Endothelial cell of umbilical vein (primary cell): ENCODE results near the gene PSAPL1. TPM values are rescaled to one million over a fixed set of nuclear protein-coding genes. Genes with fewer than 3 reads are reported as not detected.

Source experiments
- BruUV-seq: library from RNA; stranded (reverse); fragments of 400-500 nt; replicated peaks from 2 replicates; lab custom pipeline; 2021; lab: Mats Ljungman, UMichigan
- CTCF ChIA-PET: fragments of 300-600, 350-600 bp; sonication (Branson Sonifier 250); formaldehyde crosslinking; loops from one replicate; lab custom pipeline; 2021; ENCODE audit warnings: antibody characterized with exemption, inconsistent platforms; lab: Charles Lee
- POLR2A ChIA-PET: fragments of 300-600, 350-600 bp; sonication (Branson Sonifier 250); formaldehyde crosslinking; loops from one replicate; lab custom pipeline; 2021; ENCODE audit warnings: antibody characterized with exemption, inconsistent platforms; lab: Charles Lee
- DNase-seq: peaks from one replicate; pipeline ENCODE4 v3.0.0-alpha.2; 2011; ENCODE audit warnings: low read depth, low spot score
- FAIRE-seq: peaks from 2 replicates; lab custom pipeline; 2011; peaks lifted over from hg19 to GRCh38; lab: Jason Lieb, UNC
- H2AFZ ChIP-seq: 2 replicates; pipeline ENCODE4 v1.6.0; 2012; ENCODE audit warnings: low read depth, low read length, control low read depth, inconsistent platforms
- H3K27ac ChIP-seq: 2 replicates; pipeline ENCODE4 v1.5.1; 2011; ENCODE audit warnings: low read depth, mild to moderate bottlenecking, control low read depth, low read length, moderate library complexity; ENCODE audit not compliant: insufficient read depth
- H3K27me3 ChIP-seq, 2 experiments: 2 replicates each; pipeline versions ENCODE4 v1.6.0 to v1.6.1; 2011; ENCODE audit warnings: low read length in 2 of 2, mixed read lengths in 1 of 2; ENCODE audit not compliant: control insufficient read depth in 2 of 2, insufficient read depth in 2 of 2
- H3K36me3 ChIP-seq, 2 experiments: 2 replicates in 1 of 2; 3 replicates in 1 of 2; pipeline ENCODE4 v1.5.1; 2011; ENCODE audit warnings: low read length in 2 of 2, mild to moderate bottlenecking in 1 of 2, moderate library complexity in 1 of 2; ENCODE audit not compliant: control insufficient read depth in 2 of 2, insufficient read depth in 2 of 2; ENCODE audit errors: extremely low read depth in 1 of 2
- H3K4me1 ChIP-seq: 3 replicates; pipeline ENCODE4 v1.5.1; 2011; ENCODE audit warnings: mild to moderate bottlenecking, low read length; ENCODE audit not compliant: control insufficient read depth, insufficient read depth; ENCODE audit errors: extremely low read depth
- H3K4me2 ChIP-seq: 2 replicates; pipeline ENCODE4 v1.6.1; 2011; ENCODE audit warnings: low read length, control low read depth, mixed read lengths; ENCODE audit not compliant: insufficient read depth
- H3K4me3 ChIP-seq, 3 experiments: fragments of 200-600 bp in 1 of 3; sonication (generic), shearing (Covaris generic) in 1 of 3; replicated peaks in 1 of 3; 2 replicates each; pipeline ENCODE4 v1.5.1; 2011 to 2016; ENCODE audit warnings: control low read depth in 3 of 3, low read length in 3 of 3, mild to moderate bottlenecking in 2 of 3, inconsistent platforms in 1 of 3, low read depth in 1 of 3, moderate library complexity in 1 of 3; ENCODE audit not compliant: insufficient read depth in 1 of 3
- H3K79me2 ChIP-seq: 2 replicates; pipeline ENCODE4 v1.6.0; 2012; ENCODE audit warnings: low read length, inconsistent platforms; ENCODE audit not compliant: control insufficient read depth, insufficient read depth
- H3K9ac ChIP-seq: replicated peaks from 2 replicates; pipeline ENCODE3; 2011; ENCODE audit warnings: low read length, control low read depth; ENCODE audit not compliant: insufficient read depth; ENCODE audit errors: extremely low read depth
- H3K9me1 ChIP-seq: replicated peaks from 3 replicates; pipeline ENCODE4 v1.6.0; 2011; ENCODE audit warnings: mild to moderate bottlenecking, low read length; ENCODE audit not compliant: control insufficient read depth, insufficient read depth; ENCODE audit errors: extremely low read depth
- H3K9me3 ChIP-seq: replicated peaks from 2 replicates; pipeline ENCODE4 v1.5.1; 2012; ENCODE audit warnings: low read length, inconsistent platforms; ENCODE audit not compliant: control insufficient read depth, insufficient read depth
- H4K20me1 ChIP-seq: replicated peaks from 2 replicates; pipeline ENCODE3; 2011; ENCODE audit warnings: mild to moderate bottlenecking, low read length; ENCODE audit not compliant: control insufficient read depth, insufficient read depth; ENCODE audit errors: extremely low read depth
- CTCF ChIP-seq, 2 donors: IDR thresholded peaks; 1 replicate in 1 of 2; 2 replicates in 1 of 2; pipeline ENCODE4 v1.5.1; 2011; ENCODE audit warnings: low read length in 2 of 2, mild to moderate bottlenecking in 2 of 2, moderate library complexity in 2 of 2, control low read depth in 1 of 2, inconsistent platforms in 1 of 2, low read depth in 1 of 2; ENCODE audit not compliant: insufficient read depth in 1 of 2; ENCODE audit errors: extremely low read depth in 1 of 2
- EZH2 ChIP-seq: IDR thresholded peaks from 2 replicates; pipeline ENCODE4 v1.6.1; 2012; ENCODE audit warnings: borderline replicate concordance, low read depth, mild to moderate bottlenecking, moderate library complexity, low read length, inconsistent platforms; ENCODE audit not compliant: severe bottlenecking
- GATA2 ChIP-seq: IDR thresholded peaks from 2 replicates; pipeline ENCODE4 v1.7.0; 2011; ENCODE audit warnings: low read depth, mild to moderate bottlenecking, moderate library complexity, mixed read lengths, low read length; ENCODE audit not compliant: insufficient read length, insufficient read depth
- JUN ChIP-seq: IDR thresholded peaks from 2 replicates; pipeline ENCODE4 v1.6.1; 2011; ENCODE audit warnings: borderline replicate concordance, low read depth; ENCODE audit not compliant: insufficient read length, insufficient read depth
- POLR2AphosphoS5 ChIP-seq: IDR thresholded peaks from 2 replicates; pipeline ENCODE4 v1.6.1; 2012; ENCODE audit warnings: low read depth, mild to moderate bottlenecking, control low read depth, low read length, moderate library complexity; ENCODE audit not compliant: insufficient read depth
- dilution Hi-C: fragments of 300-500 bp; cut with MboI; formaldehyde crosslinking; loops from one replicate; pipeline ENCODE4 v1.15.0; 2019; ENCODE audit warnings: low sequenced_read_pairs; ENCODE audit not compliant: extremely low pct_ligation_motif_present
- intact Hi-C: fragments of 100-400 bp; cut with micrococcal nuclease; formaldehyde crosslinking; loops from one replicate; pipeline ENCODE4 v1.10.0; 2022
- polyA plus RNA-seq, 4 experiments: library from polyadenylated mRNA; depleted of rRNA in 3 of 4; stranded (reverse) in 3 of 4; unstranded in 1 of 4; fragments of >200 nt; gene quantifications; 2 replicates each; pipeline versions ENCODE4 v1.2.1 to v1.2.3, GENCODE V29; 2011 to 2012; ENCODE audit warnings: missing spikeins in 1 of 4
- total RNA-seq: library from RNA; stranded (reverse); gene quantifications from 2 replicates; pipeline ENCODE4 v1.2.3, GENCODE V29; 2021

PSAPL1 gene
- total and polyA plus RNA-seq, 2 donors (not counting 3 experiments of a cell fraction or from before 2014, with no cell fraction given): not detected

GRCh38 chr4:7381890-7382633 is 52.7 kb downstream of the PSAPL1 start:
- TF ChIP-seq JUN (no peak), POLR2AphosphoS5 (no peak), GATA2 (no peak), CTCF (IDR thresholded peaks at IDR 0.05; ENCODE audit: extremely low read depth in 1 of 2, insufficient read depth in 1 of 2, low read depth in 1 of 2, low read length in 2 of 2) (no peak), EZH2 (no peak)
- Histone ChIP-seq H3K9me3 (no peaks in the 10 kb centered on the region), H3K4me3 (no peak overlapping the region), H3K36me3 (no peaks in the 10 kb centered on the region), H3K79me2 (no peaks in the 10 kb centered on the region), H3K4me2 (no peak overlapping the region), H4K20me1 (no peaks in the 10 kb centered on the region), H2AFZ (no peak overlapping the region), H3K27ac (no peak overlapping the region), H3K4me1 (no peaks in the 10 kb centered on the region), H3K9me1 (no peaks in the 10 kb centered on the region), H3K9ac (no peak overlapping the region), H3K27me3 (no peaks in the 10 kb centered on the region)
- intact Hi-C loops: no loop called here
- no peak for DNase-seq
- FAIRE-seq: no peak
- dilution Hi-C loops: no loop called here
- ChIA-PET POLR2A (no interaction called here), CTCF (no interaction called here)
- BruUV-seq: no TSS peak
